Sigmoid colon (tissue), 7 donors: ENCODE data around the gene GTF2IRD1. TPM values are rescaled to one million over a fixed set of nuclear protein-coding genes. Genes with fewer than 3 reads are reported as not detected.
A peak's percentile ranks its signal among the peaks of the same experiment; 100 is the strongest.

ENCODE experiments used
- DNase-seq: peaks from one replicate; pipeline ENCODE4 v3.0.0-alpha.2; 2019
- H3K27ac ChIP-seq, 4 donors: fragments of 200-600 bp; sonication (generic); one replicate each; pipeline ENCODE4 v1.5.1; 2016 to 2019; ENCODE audit warnings: mild to moderate bottlenecking in 1 of 4
- H3K27me3 ChIP-seq, 3 donors: fragments of 200-600 bp; sonication (generic); one replicate each; pipeline ENCODE4 v1.5.1; 2019; ENCODE audit warnings: mild to moderate bottlenecking in 1 of 3
- H3K36me3 ChIP-seq, 4 donors: fragments of 200-600 bp; sonication (generic); one replicate each; pipeline ENCODE4 v1.5.1; 2016 to 2019
- H3K4me1 ChIP-seq, 4 donors: fragments of 200-600 bp; sonication (generic); one replicate each; pipeline ENCODE4 v1.5.1; 2017 to 2019
- H3K4me3 ChIP-seq, 4 donors: fragments of 200-600 bp; sonication (generic); one replicate each; pipeline ENCODE4 v1.5.1; 2017 to 2019; ENCODE audit warnings: mild to moderate bottlenecking in 2 of 4, moderate library complexity in 1 of 4
- H3K9me3 ChIP-seq, 4 donors: fragments of 200-600 bp in 3 of 4; sonication (generic) in 3 of 4; one replicate each; pipeline versions ENCODE4 v1.5.1 to v1.6.1; 2013 to 2019
- EP300 ChIP-seq, 4 donors: sonication (generic); formaldehyde crosslinking; IDR thresholded peaks; one replicate each; pipeline ENCODE4 v1.6.1; 2017; ENCODE audit warnings: antibody characterized with exemption in 4 of 4
- POLR2A ChIP-seq, 2 donors: fragments of 450-650 bp; IDR thresholded peaks; one replicate each; pipeline ENCODE4 v1.6.1; 2016; ENCODE audit warnings: antibody characterized with exemption in 2 of 2, mild to moderate bottlenecking in 2 of 2, moderate library complexity in 2 of 2
- POLR2AphosphoS5 ChIP-seq, 4 donors: sonication (generic); formaldehyde crosslinking; IDR thresholded peaks; one replicate each; pipeline ENCODE4 v1.6.1; 2017; ENCODE audit warnings: antibody characterized with exemption in 4 of 4
- WGBS, 2 donors: extraction: QIAGEN DNeasy Blood & Tissue Kit; methylation state at CpG; one replicate each; pipeline ENCODE4 v1.1.7; 2013; 5-methylcytosine and 5-hydroxymethylcytosine counted together
- intact Hi-C: fragments of 100-400 bp; cut with DNase I; formaldehyde crosslinking; loops from one replicate; pipeline ENCODE4 v1.15.1; 2023
- polyA plus RNA-seq, 3 donors: library from polyadenylated mRNA; stranded (reverse); fragments of 200-250 nt; gene quantifications; one replicate each; pipeline ENCODE4 v1.2.3, GENCODE V29; 2013
- total RNA-seq, 4 donors: library from RNA; depleted of rRNA; stranded (reverse); fragments of >200 nt; gene quantifications; one replicate each; pipeline ENCODE4 v1.1.0, GENCODE V29; 2016
- TF ChIP-seq, protein P1 (sequence below), 4 experiments: fragments of 450-650 bp in 3 of 4; fragments of 200-600 bp in 1 of 4; IDR thresholded peaks; one replicate each; pipeline ENCODE4 v1.5.1; 2016 to 2019; ENCODE audit warnings: antibody characterized with exemption in 4 of 4, mild to moderate bottlenecking in 3 of 4, moderate library complexity in 2 of 4
- donor health status: healthy with polysubstance abuse.
- donor health status: Bipolar disorder and iron deficiency.
- donor health status: healthy.

Gene GTF2IRD1
- total and polyA plus RNA-seq, 7 donors = 1.8 to 24.2 (median 15.0) TPM

DNA sequence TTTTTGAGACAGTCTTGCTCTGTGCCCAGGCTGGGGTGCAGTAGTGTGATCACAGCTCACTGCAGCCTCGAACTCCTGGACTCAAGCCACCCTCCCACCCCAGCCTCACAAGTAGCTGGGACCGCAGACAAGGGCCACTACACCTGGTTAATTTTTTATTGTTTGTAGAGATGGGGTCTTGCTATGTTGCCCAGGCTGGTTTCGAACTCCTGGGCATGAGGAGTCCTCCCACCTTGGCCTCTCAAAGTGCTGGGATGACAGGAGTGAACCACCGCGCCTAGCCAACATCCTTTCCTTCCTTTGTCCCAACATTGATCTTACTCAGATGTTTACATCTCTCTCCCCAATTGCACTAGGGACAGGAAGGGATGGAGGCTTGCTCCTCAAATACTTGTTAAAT is 3.3 kb downstream of the GTF2IRD1 start:
- DNase-seq = no peak
- Histone ChIP-seq H3K27ac (peak overlapping the region; percentile 1 to 96 (median 92)), H3K36me3 (no peaks in the 10 kb centered on the region), H3K9me3 (no peaks in the 10 kb centered on the region), H3K4me3 (no peak overlapping the region), H3K27me3 (no peaks in the 10 kb centered on the region), H3K4me1 (peaks cover 2 to 29% (median 28%) of the 10 kb centered on the region in 4 donors)
- 80 to 89% methylated on average over 5 of the region's 5 CpGs for WGBS, 2 donors
- intact Hi-C loops = no loop called here
- TF ChIP-seq, protein P1, sequence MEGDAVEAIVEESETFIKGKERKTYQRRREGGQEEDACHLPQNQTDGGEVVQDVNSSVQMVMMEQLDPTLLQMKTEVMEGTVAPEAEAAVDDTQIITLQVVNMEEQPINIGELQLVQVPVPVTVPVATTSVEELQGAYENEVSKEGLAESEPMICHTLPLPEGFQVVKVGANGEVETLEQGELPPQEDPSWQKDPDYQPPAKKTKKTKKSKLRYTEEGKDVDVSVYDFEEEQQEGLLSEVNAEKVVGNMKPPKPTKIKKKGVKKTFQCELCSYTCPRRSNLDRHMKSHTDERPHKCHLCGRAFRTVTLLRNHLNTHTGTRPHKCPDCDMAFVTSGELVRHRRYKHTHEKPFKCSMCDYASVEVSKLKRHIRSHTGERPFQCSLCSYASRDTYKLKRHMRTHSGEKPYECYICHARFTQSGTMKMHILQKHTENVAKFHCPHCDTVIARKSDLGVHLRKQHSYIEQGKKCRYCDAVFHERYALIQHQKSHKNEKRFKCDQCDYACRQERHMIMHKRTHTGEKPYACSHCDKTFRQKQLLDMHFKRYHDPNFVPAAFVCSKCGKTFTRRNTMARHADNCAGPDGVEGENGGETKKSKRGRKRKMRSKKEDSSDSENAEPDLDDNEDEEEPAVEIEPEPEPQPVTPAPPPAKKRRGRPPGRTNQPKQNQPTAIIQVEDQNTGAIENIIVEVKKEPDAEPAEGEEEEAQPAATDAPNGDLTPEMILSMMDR (IDR thresholded peaks at IDR 0.05) = no peak
- no peak for TF ChIP-seq EP300 (IDR thresholded peaks at IDR 0.05)
- TF ChIP-seq POLR2AphosphoS5 (IDR thresholded peaks at IDR 0.05) = no peak
- TF ChIP-seq POLR2A (IDR thresholded peaks at IDR 0.05) = no peak

GRCh38 chr7:74461970-74462706 is 8.4 kb downstream of the GTF2IRD1 start:
- Histone ChIP-seq H3K4me1 (peaks cover 0 to 13% (median 5%) of the 10 kb centered on the region in 4 donors), H3K4me3 (no peak overlapping the region), H3K9me3 (no peaks in the 10 kb centered on the region), H3K27ac (peak overlapping the region in 1 of 4 donors; percentile 1), H3K36me3 (no peaks in the 10 kb centered on the region), H3K27me3 (no peaks in the 10 kb centered on the region)
- TF ChIP-seq POLR2AphosphoS5 (IDR thresholded peaks at IDR 0.05) (no peak), EP300 (IDR thresholded peaks at IDR 0.05) (no peak), POLR2A (IDR thresholded peaks at IDR 0.05) (no peak)
- TF ChIP-seq, protein P1 (IDR thresholded peaks at IDR 0.05) = no peak
- intact Hi-C loops = no loop called here
- no peak for DNase-seq
- WGBS, 2 donors = 83 to 89% methylated on average over 15 of the region's 15 CpGs

GRCh38 chr7:74462707-74463100 is 9.0 kb downstream of the GTF2IRD1 start:
- TF ChIP-seq EP300 (IDR thresholded peaks at IDR 0.05) = no peak
- TF ChIP-seq, protein P1 (IDR thresholded peaks at IDR 0.05) = no peak
- no peak for TF ChIP-seq POLR2A (IDR thresholded peaks at IDR 0.05)
- TF ChIP-seq POLR2AphosphoS5 (IDR thresholded peaks at IDR 0.05) = no peak
- intact Hi-C loops = no loop called here
- Histone ChIP-seq H3K9me3 (no peaks in the 10 kb centered on the region), H3K4me3 (no peak overlapping the region), H3K36me3 (no peaks in the 10 kb centered on the region), H3K27ac (peak overlapping the region in 1 of 4 donors; percentile 1), H3K4me1 (peaks cover 0 to 16% (median 5%) of the 10 kb centered on the region in 4 donors), H3K27me3 (no peaks in the 10 kb centered on the region)
- DNase-seq = no peak
- 69 to 73% methylated on average over 11 of the region's 11 CpGs for WGBS, 2 donors

- H3K4me1 ChIP-seq = peaks cover 0 to 16% (median 5%) of the 10 kb centered on the region in 4 donors
- no peaks in the 10 kb centered on the region for H3K9me3 ChIP-seq
- no peak overlapping the region for H3K4me3 ChIP-seq
- no peaks in the 10 kb centered on the region for H3K36me3 ChIP-seq
- TF ChIP-seq, protein P1 (IDR thresholded peaks at IDR 0.05) = no peak
- TF ChIP-seq POLR2AphosphoS5 (IDR thresholded peaks at IDR 0.05) (no peak), EP300 (IDR thresholded peaks at IDR 0.05) (no peak), POLR2A (IDR thresholded peaks at IDR 0.05) (no peak)
- no peaks in the 10 kb centered on the region for H3K27me3 ChIP-seq
- WGBS, 2 donors = 26 to 66% methylated on average over 7 of the region's 7 CpGs
- intact Hi-C loops = no loop called here
- peak overlapping the region; percentile 53 to 74 (median 72) for H3K27ac ChIP-seq
- DNase-seq = no peak
These were observed 11.5 kb downstream of the GTF2IRD1 start for GRCh38 chr7:74464931-74465886.
